IMR-90 (cell line): ENCODE data around the gene ABCB9. TPM values are rescaled to one million over a fixed set of nuclear protein-coding genes. Genes with fewer than 3 reads are reported as not detected.

Source experiments
- ATAC-seq: fragments of 200-7000 bp; cut with Tn5 transposase; 2 replicates; pipeline ENCODE4 v1.9.1; 2020; ENCODE audit warnings: low read depth, mild to moderate bottlenecking, moderate library complexity
- BruUV-seq: library from RNA; stranded (reverse); fragments of 400-500 nt; replicated peaks from 2 replicates; lab custom pipeline; 2021; lab: Mats Ljungman, UMichigan
- CTCF ChIA-PET: fragments of 300-600 bp; formaldehyde crosslinking; extraction: SDS; loops from one replicate; lab custom pipeline; 2021; ENCODE audit warnings: antibody characterized with exemption; lab: Yijun Ruan, JAX
- POLR2A ChIA-PET: fragments of 300-600 bp; sonication (Branson Sonifier 250); formaldehyde crosslinking; loops from one replicate; lab custom pipeline; 2022; ENCODE audit warnings: antibody characterized with exemption; ENCODE audit not compliant: unreplicated experiment; lab: Charles Lee
- DNase-seq: peaks from one replicate; pipeline ENCODE4 v3.0.0; 2013
- H2AFZ ChIP-seq: replicated peaks from 2 replicates; pipeline ENCODE3; 2013; ENCODE audit warnings: low read length, mild to moderate bottlenecking; ENCODE audit not compliant: poor library complexity
- H2AK5ac ChIP-seq: 2 replicates; pipeline ENCODE4 v1.6.1; 2013; ENCODE audit warnings: low read depth, low read length, inconsistent platforms
- H2AK9ac ChIP-seq: replicated peaks from 2 replicates; pipeline ENCODE3; 2013; ENCODE audit warnings: mild to moderate bottlenecking, low read depth, low read length, moderate library complexity; ENCODE audit not compliant: poor library complexity
- H2BK120ac ChIP-seq: 2 replicates; pipeline ENCODE4 v1.6.1; 2013; ENCODE audit warnings: low read depth, low read length, inconsistent platforms
- H2BK15ac ChIP-seq: 3 replicates; pipeline ENCODE4 v1.6.1; 2013; ENCODE audit warnings: low read depth, low read length, inconsistent platforms
- H2BK20ac ChIP-seq: 2 replicates; pipeline ENCODE4 v1.6.1; 2013; ENCODE audit warnings: low read depth, mild to moderate bottlenecking, inconsistent platforms, low read length, moderate library complexity
- H2BK5ac ChIP-seq: 2 replicates; pipeline ENCODE4 v1.6.1; 2013; ENCODE audit warnings: mild to moderate bottlenecking, low read depth, low read length, inconsistent platforms; ENCODE audit not compliant: poor library complexity, severe bottlenecking
- H3K14ac ChIP-seq: replicated peaks from 2 replicates; pipeline ENCODE4 v1.6.1; 2013; ENCODE audit warnings: low read depth, low read length, inconsistent platforms
- H3K18ac ChIP-seq: 2 replicates; pipeline ENCODE4 v1.6.1; 2013; ENCODE audit warnings: low read depth, low read length, control low read depth
- H3K23ac ChIP-seq: 2 replicates; pipeline ENCODE4 v1.6.1; 2013; ENCODE audit warnings: low read depth, low read length, inconsistent platforms
- H3K27ac ChIP-seq: 2 replicates; pipeline ENCODE4 v1.5.1; 2013; ENCODE audit warnings: mild to moderate bottlenecking, control low read depth, low read length; ENCODE audit not compliant: insufficient read depth
- H3K27me3 ChIP-seq: 2 replicates; pipeline ENCODE4 v1.6.1; 2013; ENCODE audit warnings: low read length; ENCODE audit not compliant: control insufficient read depth, insufficient read depth
- H3K36me3 ChIP-seq: 2 replicates; pipeline ENCODE4 v1.6.1; 2013; ENCODE audit warnings: low read length, mixed read lengths; ENCODE audit not compliant: control insufficient read depth, insufficient read depth
- H3K4ac ChIP-seq: 2 replicates; pipeline ENCODE4 v1.6.1; 2013; ENCODE audit warnings: low read depth, low read length, inconsistent platforms
- H3K4me1 ChIP-seq: 2 replicates; pipeline ENCODE4 v1.6.1; 2013; ENCODE audit warnings: low read length, mixed read lengths; ENCODE audit not compliant: control insufficient read depth, insufficient read depth
- H3K4me2 ChIP-seq: 2 replicates; pipeline ENCODE4 v1.6.1; 2013; ENCODE audit warnings: low read depth, mild to moderate bottlenecking, control low read depth, low read length, moderate library complexity
- H3K4me3 ChIP-seq: 2 replicates; pipeline ENCODE4 v1.5.1; 2013; ENCODE audit warnings: low read depth, mild to moderate bottlenecking, control low read depth, low read length, moderate library complexity; ENCODE audit not compliant: insufficient read depth
- H3K56ac ChIP-seq: 2 replicates; pipeline ENCODE4 v1.6.1; 2013; ENCODE audit warnings: low read length, inconsistent platforms; ENCODE audit not compliant: insufficient read depth; ENCODE audit errors: extremely low read depth
- H3K79me1 ChIP-seq, 2 experiments: 2 replicates each; pipeline ENCODE4 v1.6.1; 2013; ENCODE audit warnings: low read length in 2 of 2, inconsistent platforms in 1 of 2, low read depth in 1 of 2
- H3K9ac ChIP-seq: 2 replicates; pipeline ENCODE4 v1.6.1; 2013; ENCODE audit warnings: low read depth, low read length, control low read depth
- H3K9me1 ChIP-seq: 2 replicates; pipeline ENCODE4 v1.6.1; 2013; ENCODE audit warnings: low read length, inconsistent platforms; ENCODE audit not compliant: insufficient read depth
- H3K9me3 ChIP-seq: 2 replicates; pipeline ENCODE4 v1.6.1; 2013; ENCODE audit warnings: low read length; ENCODE audit not compliant: control insufficient read depth, insufficient read depth
- H4K20me1 ChIP-seq: 2 replicates; pipeline ENCODE4 v1.6.1; 2013; ENCODE audit warnings: low read length, inconsistent platforms; ENCODE audit not compliant: insufficient read depth
- H4K5ac ChIP-seq: 2 replicates; pipeline ENCODE4 v1.6.1; 2013; ENCODE audit warnings: mild to moderate bottlenecking, low read depth, low read length, control low read depth
- H4K8ac ChIP-seq, 2 experiments: 2 replicates each; pipeline ENCODE4 v1.6.1; 2013; ENCODE audit warnings: low read depth in 2 of 2, low read length in 2 of 2, control low read depth in 1 of 2, inconsistent platforms in 1 of 2
- H4K91ac ChIP-seq: 2 replicates; pipeline ENCODE4 v1.6.1; 2013; ENCODE audit warnings: low read depth, low read length, inconsistent platforms; ENCODE audit not compliant: insufficient read depth
- BHLHE40 ChIP-seq: fragments of 150-350 bp; IDR thresholded peaks from 2 replicates; pipeline ENCODE4 v1.6.1; 2016; ENCODE audit warnings: mild to moderate bottlenecking, low read depth, low read length
- CEBPB ChIP-seq: IDR thresholded peaks from 2 replicates; pipeline ENCODE4 v1.6.1; 2012; ENCODE audit warnings: low read depth, low read length, improper control_type of control experiment
- CHD1 ChIP-seq: IDR thresholded peaks from 2 replicates; pipeline ENCODE4 v1.6.1; 2012; ENCODE audit warnings: low read depth, low read length, improper control_type of control experiment
- FOS ChIP-seq: fragments of 150-350 bp; IDR thresholded peaks from 2 replicates; pipeline ENCODE4 v1.6.1; 2016; ENCODE audit warnings: low read depth, low read length
- MAFK ChIP-seq: IDR thresholded peaks from 2 replicates; pipeline ENCODE4 v1.6.1; 2012; ENCODE audit warnings: low read depth, low read length, improper control_type of control experiment
- MAZ ChIP-seq: IDR thresholded peaks from 2 replicates; pipeline ENCODE4 v1.6.1; 2012; ENCODE audit warnings: low read depth, mild to moderate bottlenecking, low read length, improper control_type of control experiment, moderate library complexity, borderline replicate concordance
- NFE2L2 ChIP-seq: fragments of 150-350 bp; IDR thresholded peaks from 2 replicates; pipeline ENCODE4 v1.6.1; 2016; ENCODE audit warnings: low read depth, mild to moderate bottlenecking, low read length
- POLR2A ChIP-seq: IDR thresholded peaks from 2 replicates; pipeline ENCODE4 v1.6.1; 2012; ENCODE audit warnings: mild to moderate bottlenecking, low read depth, low read length
- RAD21 ChIP-seq: IDR thresholded peaks from 2 replicates; pipeline ENCODE4 v1.6.1; 2012; ENCODE audit warnings: low read length, improper control_type of control experiment
- RFX5 ChIP-seq: IDR thresholded peaks from 2 replicates; pipeline ENCODE4 v1.8.0; 2012; ENCODE audit warnings: low read depth, mild to moderate bottlenecking, low read length, moderate library complexity
- SMC3 ChIP-seq: fragments of 150-350 bp; IDR thresholded peaks from 2 replicates; pipeline ENCODE4 v1.6.1; 2016; ENCODE audit warnings: low read depth, mild to moderate bottlenecking, antibody characterized with exemption, low read length, moderate library complexity
- WGBS, 2 experiments: methylation state at CpG; one replicate each; pipeline versions ENCODE4 v1.1.5 to v1.1.7; 2013; ENCODE audit warnings: missing lambda C conversion rate in 2 of 2; ENCODE audit not compliant: insufficient read length in 1 of 2; ENCODE audit errors: extremely low coverage in 2 of 2; 5-methylcytosine and 5-hydroxymethylcytosine counted together
- dilution Hi-C: fragments of 300-500 bp; cut with HindIII; formaldehyde crosslinking; loops from one replicate; pipeline ENCODE4 v1.14.3; 2018; ENCODE audit warnings: low sequenced_read_pairs; ENCODE audit not compliant: unreplicated experiment
- in situ Hi-C: fragments of 300-500 bp; cut with MboI; formaldehyde crosslinking; loops from 3 replicates; pipeline ENCODE4 v1.14.3; 2019; ENCODE audit warnings: low sequenced_read_pairs, inconsistent platforms, mixed read lengths
- intact Hi-C: fragments of 100-400 bp; cut with micrococcal nuclease; formaldehyde crosslinking; loops from 2 replicates; pipeline ENCODE4 v1.10.0; 2022
- polyA plus RNA-seq, 3 experiments: library from polyadenylated mRNA; depleted of rRNA; stranded (reverse); fragments of >200 nt; gene quantifications; 2 replicates each; pipeline ENCODE4 v1.2.3, GENCODE V29; 2012; ENCODE audit warnings: low replicate concordance in 1 of 3
- total RNA-seq: library from RNA; depleted of rRNA; stranded (reverse); fragments of >200 nt; gene quantifications from 2 replicates; pipeline ENCODE4 v1.2.3, GENCODE V29; 2012
- TF ChIP-seq, protein P1 (sequence below): conservative IDR thresholded peaks from 2 replicates; pipeline ENCODE4 v1.5.1; 2012; ENCODE audit warnings: mild to moderate bottlenecking, low read depth, low read length, improper control_type of control experiment
- TF ChIP-seq, protein P2 (sequence below): fragments of 150-350 bp; IDR thresholded peaks from 2 replicates; pipeline ENCODE4 v1.6.1; 2017; ENCODE audit warnings: mild to moderate bottlenecking, antibody characterized with exemption, low read length, low read depth

Gene ABCB9
- total and polyA plus RNA-seq, 2 of the 4 experiments (the other 2 are of a cell fraction), result 5.6 to 8.3 TPM

DNA sequence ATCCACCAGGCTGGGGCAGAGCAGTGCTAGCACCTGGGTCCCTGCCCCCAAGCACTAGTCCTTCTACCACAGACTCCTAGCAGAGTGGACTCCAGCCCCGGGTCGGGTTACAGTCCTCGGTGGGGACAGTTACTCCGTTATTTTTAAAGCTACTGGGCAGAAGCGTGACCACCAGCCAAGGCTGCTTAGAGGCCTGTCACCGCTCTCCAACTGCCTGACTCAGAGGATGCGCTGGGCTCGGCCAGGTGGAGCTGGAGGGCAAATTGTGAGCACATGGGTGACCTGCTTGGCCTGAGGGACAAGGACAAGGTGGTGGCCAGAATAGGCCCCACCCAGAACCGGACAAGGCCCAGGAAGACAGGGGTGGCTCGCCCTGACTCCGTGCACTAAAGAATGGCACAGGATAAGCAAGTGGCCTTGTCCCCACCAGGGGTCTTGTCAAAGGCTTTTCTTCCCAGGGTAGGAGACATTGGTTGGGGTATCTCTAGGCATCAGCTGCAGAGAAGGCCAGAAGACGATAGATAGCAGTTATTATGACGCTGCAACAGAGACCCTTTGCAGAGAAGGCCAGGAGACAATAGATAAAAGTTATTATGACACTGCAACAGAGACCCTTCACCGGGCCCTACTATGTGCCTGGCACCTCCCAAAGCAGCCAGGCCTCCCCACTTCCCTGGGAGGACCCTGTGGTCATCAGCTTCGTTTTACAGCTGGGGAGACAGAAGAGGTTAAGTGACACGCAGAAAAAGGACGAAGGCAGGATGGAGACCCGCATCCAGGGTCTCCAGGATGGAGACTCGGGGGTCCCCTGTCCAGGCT, 1.6 kb downstream of the ABCB9 start:
- Histone ChIP-seq H3K4me3 (no peak overlapping the region), H4K20me1 (peaks cover 4% of the 10 kb centered on the region), H2BK120ac (no peak overlapping the region), H3K9ac (no peak overlapping the region), H3K27ac (no peak overlapping the region), H2BK5ac (no peak overlapping the region), H3K36me3 (peaks cover 1% of the 10 kb centered on the region; the same call in 1 of the 2 replicates), H3K79me1 (peaks cover 0 to 25% of the 10 kb centered on the region in 2 experiments; a peak in 2 of 4 replicates), H2AFZ (no peak overlapping the region), H3K23ac (no peak overlapping the region; the same call in 1 of the 2 replicates), H3K4ac (no peak overlapping the region), H3K9me1 (no peaks in the 10 kb centered on the region; the same call in 1 of the 2 replicates), H2AK5ac (0 out of 2 replicates have a peak overlapping the region, but pooled peaks have one; percentile 39), H3K4me2 (no peak overlapping the region), H4K5ac (no peak overlapping the region), H2AK9ac (peak overlapping the region; percentile 40), H4K91ac (no peak overlapping the region), H3K9me3 (no peaks in the 10 kb centered on the region), H3K18ac (no peak overlapping the region), H3K27me3 (no peaks in the 10 kb centered on the region), H3K14ac (no peak overlapping the region; the same call in 1 of the 2 replicates), H4K8ac (no peak overlapping the region), H2BK20ac (no peak overlapping the region), H2BK15ac (no peak overlapping the region), H3K4me1 (peaks cover 8% of the 10 kb centered on the region), H3K56ac (no peak overlapping the region)
- ATAC-seq, result no peak
- 81% methylated on average over 13 of the region's 19 CpGs; no CpG with 5 or more reads in 1 of the 2 experiments for WGBS, 2 experiments
- CTCF ChIA-PET, result no interaction called here
- TF ChIP-seq, protein P1, sequence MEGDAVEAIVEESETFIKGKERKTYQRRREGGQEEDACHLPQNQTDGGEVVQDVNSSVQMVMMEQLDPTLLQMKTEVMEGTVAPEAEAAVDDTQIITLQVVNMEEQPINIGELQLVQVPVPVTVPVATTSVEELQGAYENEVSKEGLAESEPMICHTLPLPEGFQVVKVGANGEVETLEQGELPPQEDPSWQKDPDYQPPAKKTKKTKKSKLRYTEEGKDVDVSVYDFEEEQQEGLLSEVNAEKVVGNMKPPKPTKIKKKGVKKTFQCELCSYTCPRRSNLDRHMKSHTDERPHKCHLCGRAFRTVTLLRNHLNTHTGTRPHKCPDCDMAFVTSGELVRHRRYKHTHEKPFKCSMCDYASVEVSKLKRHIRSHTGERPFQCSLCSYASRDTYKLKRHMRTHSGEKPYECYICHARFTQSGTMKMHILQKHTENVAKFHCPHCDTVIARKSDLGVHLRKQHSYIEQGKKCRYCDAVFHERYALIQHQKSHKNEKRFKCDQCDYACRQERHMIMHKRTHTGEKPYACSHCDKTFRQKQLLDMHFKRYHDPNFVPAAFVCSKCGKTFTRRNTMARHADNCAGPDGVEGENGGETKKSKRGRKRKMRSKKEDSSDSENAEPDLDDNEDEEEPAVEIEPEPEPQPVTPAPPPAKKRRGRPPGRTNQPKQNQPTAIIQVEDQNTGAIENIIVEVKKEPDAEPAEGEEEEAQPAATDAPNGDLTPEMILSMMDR, result no peak
- no peak for TF ChIP-seq CEBPB
- no peak for TF ChIP-seq MAFK
- TF ChIP-seq, protein P2, sequence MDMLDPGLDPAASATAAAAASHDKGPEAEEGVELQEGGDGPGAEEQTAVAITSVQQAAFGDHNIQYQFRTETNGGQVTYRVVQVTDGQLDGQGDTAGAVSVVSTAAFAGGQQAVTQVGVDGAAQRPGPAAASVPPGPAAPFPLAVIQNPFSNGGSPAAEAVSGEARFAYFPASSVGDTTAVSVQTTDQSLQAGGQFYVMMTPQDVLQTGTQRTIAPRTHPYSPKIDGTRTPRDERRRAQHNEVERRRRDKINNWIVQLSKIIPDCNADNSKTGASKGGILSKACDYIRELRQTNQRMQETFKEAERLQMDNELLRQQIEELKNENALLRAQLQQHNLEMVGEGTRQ, result no peak
- TF ChIP-seq BHLHE40, result no peak
- no peak for TF ChIP-seq CHD1
- no peak for TF ChIP-seq POLR2A
- no peak for TF ChIP-seq FOS
- TF ChIP-seq RAD21, result no peak
- no peak for TF ChIP-seq SMC3
- TF ChIP-seq MAZ, result no peak
- no peak for TF ChIP-seq RFX5
- TF ChIP-seq NFE2L2, result no peak
- POLR2A ChIA-PET, result no interaction called here
- intact Hi-C loops, result no loop called here
- no peak for DNase-seq
- dilution Hi-C loops, result no loop called here
- in situ Hi-C loops, result loop anchor here (5.0 to 25.0 kb wide), 2 partner anchors 268 to 327 kb away; partner anchors contain the start of genes MPHOSPH9 and MTRFR
- no TSS peak for BruUV-seq
